HEK293 (cell line): ENCODE measurements around the gene TPD52L1.

Source experiments
- CTCF ChIA-PET: fragments of 350-600 bp; formaldehyde crosslinking; extraction: SDS; loops from one replicate; lab custom pipeline; 2021; ENCODE audit warnings: antibody characterized with exemption; lab: Yijun Ruan, JAX
- POLR2A ChIA-PET: fragments of 300-600 bp; formaldehyde crosslinking; extraction: SDS; loops from one replicate; lab custom pipeline; 2020; ENCODE audit warnings: antibody characterized with exemption, inconsistent platforms; lab: Yijun Ruan, JAX
- H3K27ac ChIP-seq: fragments of 200-500 bp; sonication (Bioruptor generic); 2 replicates; pipeline ENCODE4 v1.5.1; 2014; ENCODE audit warnings: low read depth, low read length, control low read depth, inconsistent platforms; ENCODE audit errors: extremely low read depth
- H3K36me3 ChIP-seq, 2 experiments: fragments of 200-500 bp in 1 of 2; sonication (Bioruptor generic) in 1 of 2; 1 replicate in 1 of 2; 2 replicates in 1 of 2; pipeline ENCODE4 v1.5.1; 2014 to 2017; ENCODE audit warnings: inconsistent platforms in 2 of 2, low read length in 2 of 2; ENCODE audit not compliant: control insufficient read depth in 2 of 2, insufficient read depth in 1 of 2
- H3K4me1 ChIP-seq: fragments of 200-500 bp; sonication (Bioruptor generic); 2 replicates; pipeline ENCODE4 v1.5.1; 2014; ENCODE audit warnings: mild to moderate bottlenecking, low read length, inconsistent platforms; ENCODE audit not compliant: control insufficient read depth, insufficient read depth
- H3K4me3 ChIP-seq: 2 replicates; pipeline ENCODE4 v1.5.1; 2011; ENCODE audit warnings: low read depth, mild to moderate bottlenecking, control low read depth, low read length, moderate library complexity
- H3K9me3 ChIP-seq: fragments of 200-500 bp; sonication (Bioruptor generic); 2 replicates; pipeline ENCODE4 v1.5.1; 2014; ENCODE audit warnings: low read depth, low read length, inconsistent platforms; ENCODE audit not compliant: control insufficient read depth, insufficient read depth
- KLF1 ChIP-seq: fragments of 450-650 bp; formaldehyde crosslinking; IDR thresholded peaks from 2 replicates; pipeline ENCODE4 v1.5.1; 2016; ENCODE audit warnings: missing biosample characterization, missing genetic modification characterization
- PRDM10 ChIP-seq: fragments of 450-650 bp; formaldehyde crosslinking; IDR thresholded peaks from 2 replicates; pipeline ENCODE4 v1.5.1; 2016; ENCODE audit warnings: missing biosample characterization, missing genetic modification characterization
- YY2 ChIP-seq: fragments of 450-650 bp; formaldehyde crosslinking; IDR thresholded peaks from 2 replicates; pipeline ENCODE4 v1.5.1; 2016; ENCODE audit warnings: missing biosample characterization, missing genetic modification characterization
- ZFP37 ChIP-seq: fragments of 450-650 bp; formaldehyde crosslinking; IDR thresholded peaks from 2 replicates; pipeline ENCODE4 v1.5.1; 2016; ENCODE audit warnings: missing biosample characterization, missing genetic modification characterization
- ZNF155 ChIP-seq: fragments of 450-650 bp; formaldehyde crosslinking; IDR thresholded peaks from 2 replicates; pipeline ENCODE4 v1.5.1; 2016; ENCODE audit warnings: missing biosample characterization, missing genetic modification characterization
- ZNF169 ChIP-seq: fragments of 450-650 bp; formaldehyde crosslinking; IDR thresholded peaks from 2 replicates; pipeline ENCODE4 v1.5.1; 2016; ENCODE audit warnings: missing biosample characterization, missing genetic modification characterization
- ZNF274 ChIP-seq, 2 experiments: fragments of 200-500 bp in 1 of 2; fragments of 450-650 bp in 1 of 2; sonication (Bioruptor generic) in 1 of 2; formaldehyde crosslinking in 1 of 2; IDR thresholded peaks; 2 replicates each; pipeline versions ENCODE4 v1.5.1 to v1.6.1; 2014 to 2016; ENCODE audit warnings: borderline replicate concordance in 1 of 2, inconsistent platforms in 1 of 2, low read length in 1 of 2, missing biosample characterization in 1 of 2, missing genetic modification characterization in 1 of 2
- ZNF280D ChIP-seq: fragments of 450-650 bp; formaldehyde crosslinking; IDR thresholded peaks from 2 replicates; pipeline ENCODE4 v1.5.1; 2016; ENCODE audit warnings: missing biosample characterization, missing genetic modification characterization
- ZNF48 ChIP-seq: fragments of 450-650 bp; formaldehyde crosslinking; IDR thresholded peaks from 2 replicates; pipeline ENCODE4 v1.5.1; 2016; ENCODE audit warnings: missing biosample characterization, missing genetic modification characterization
- ZNF600 ChIP-seq: fragments of 450-650 bp; formaldehyde crosslinking; IDR thresholded peaks from 2 replicates; pipeline ENCODE4 v1.5.1; 2016; ENCODE audit warnings: missing biosample characterization, missing genetic modification characterization
- ZNF645 ChIP-seq: fragments of 450-650 bp; formaldehyde crosslinking; IDR thresholded peaks from 2 replicates; pipeline ENCODE4; 2016; ENCODE audit warnings: missing biosample characterization, missing genetic modification characterization
- ZNF660 ChIP-seq: fragments of 450-650 bp; IDR thresholded peaks from 2 replicates; pipeline ENCODE4 v1.5.1; 2018; ENCODE audit warnings: missing biosample characterization, mild to moderate bottlenecking, missing genetic modification characterization
- ZSCAN23 ChIP-seq: fragments of 450-650 bp; formaldehyde crosslinking; IDR thresholded peaks from 2 replicates; pipeline ENCODE4 v1.5.1; 2016; ENCODE audit warnings: missing biosample characterization, missing genetic modification characterization

Gene TPD52L1

GRCh38 chr6:125259354-125259736 lies 105.8 kb downstream of the TPD52L1 start (continued):
- TF ChIP-seq ZNF645, result no peak
- TF ChIP-seq ZNF155 (tag by site-specific recombination), result no peak
- 0 out of 2 replicates have a peak, but pooled peaks have one; percentile 20 for TF ChIP-seq YY2
- peak; percentile 65; the same call in 1 of the 2 replicates for TF ChIP-seq ZNF600 (tag by site-specific recombination)
- TF ChIP-seq ZNF48 (tag by site-specific recombination), result no peak
- TF ChIP-seq KLF1 (tag by site-specific recombination), result peak; percentile 39; the same call in 1 of the 2 replicates
- TF ChIP-seq ZFP37 (tag by site-specific recombination), result 0 out of 2 replicates have a peak, but pooled peaks have one; percentile 31
- TF ChIP-seq ZSCAN23 (tag by site-specific recombination), result no peak
- TF ChIP-seq PRDM10 (tag by site-specific recombination), result peak; percentile 90

- no peaks in the 10 kb centered on the region for H3K9me3 ChIP-seq
- ChIA-PET POLR2A (no interaction called here), CTCF (no interaction called here)
- H3K36me3 ChIP-seq, result peaks cover 4 to 10% of the 10 kb centered on the region in 2 experiments; a peak in 2 of 3 replicates
- TF ChIP-seq ZNF274 (IDR thresholded peaks at IDR 0.05; ENCODE audit: low read length) (no peak), ZNF274 (tag by site-specific recombination; IDR thresholded peaks at IDR 0.05; ENCODE audit: borderline replicate concordance) (no peak), PRDM10 (tag by site-specific recombination) (peak; percentile 72)
- TF ChIP-seq, all 188 proteins: peak for 1
- Histone ChIP-seq H3K4me1 (0 out of 2 replicates have a peak, but pooled peaks cover 3% of the 10 kb centered on the region), H3K4me3 (no peak overlapping the region), H3K27ac (no peak overlapping the region)
Measured at GRCh38 chr6:125262016-125263013, 108.7 kb downstream of the TPD52L1 start.

GRCh38 chr6:125264476-125264875 lies 110.9 kb downstream of the TPD52L1 start:
- H3K4me3 ChIP-seq, result no peak overlapping the region
- ChIA-PET POLR2A (no interaction called here), CTCF (interaction anchor here (1.1 to 2.2 kb wide), 4 partner anchors 50 to 394 kb away, joined by 3 to 6 read pairs (median 4); no protein-coding TSS in a partner anchor)
- H3K27ac ChIP-seq, result no peak overlapping the region
- peaks cover 4 to 10% of the 10 kb centered on the region in 2 experiments; a peak in 2 of 3 replicates for H3K36me3 ChIP-seq
- no peaks in the 10 kb centered on the region for H3K4me1 ChIP-seq
- TF ChIP-seq ZNF169, result no peak
- TF ChIP-seq ZNF280D (tag by site-specific recombination), result no peak
- TF ChIP-seq ZNF660 (tag by site-specific recombination), result no peak
- H3K9me3 ChIP-seq, result no peaks in the 10 kb centered on the region
